PC-9 (cell line): ENCODE data around the gene CFAP61.

ENCODE experiments used
- EZH2 ChIP-seq: fragments of 200-600 bp; sonication (generic); IDR thresholded peaks from 2 replicates; pipeline ENCODE4 v1.8.0; 2017; ENCODE audit warnings: antibody characterized with exemption, low read depth
- TF ChIP-seq, protein P1 (sequence below): fragments of 200-600 bp; sonication (generic); conservative IDR thresholded peaks from 2 replicates; pipeline ENCODE4 v1.6.1; 2017; ENCODE audit warnings: mixed run types, antibody characterized with exemption, mild to moderate bottlenecking, moderate library complexity

DNA sequence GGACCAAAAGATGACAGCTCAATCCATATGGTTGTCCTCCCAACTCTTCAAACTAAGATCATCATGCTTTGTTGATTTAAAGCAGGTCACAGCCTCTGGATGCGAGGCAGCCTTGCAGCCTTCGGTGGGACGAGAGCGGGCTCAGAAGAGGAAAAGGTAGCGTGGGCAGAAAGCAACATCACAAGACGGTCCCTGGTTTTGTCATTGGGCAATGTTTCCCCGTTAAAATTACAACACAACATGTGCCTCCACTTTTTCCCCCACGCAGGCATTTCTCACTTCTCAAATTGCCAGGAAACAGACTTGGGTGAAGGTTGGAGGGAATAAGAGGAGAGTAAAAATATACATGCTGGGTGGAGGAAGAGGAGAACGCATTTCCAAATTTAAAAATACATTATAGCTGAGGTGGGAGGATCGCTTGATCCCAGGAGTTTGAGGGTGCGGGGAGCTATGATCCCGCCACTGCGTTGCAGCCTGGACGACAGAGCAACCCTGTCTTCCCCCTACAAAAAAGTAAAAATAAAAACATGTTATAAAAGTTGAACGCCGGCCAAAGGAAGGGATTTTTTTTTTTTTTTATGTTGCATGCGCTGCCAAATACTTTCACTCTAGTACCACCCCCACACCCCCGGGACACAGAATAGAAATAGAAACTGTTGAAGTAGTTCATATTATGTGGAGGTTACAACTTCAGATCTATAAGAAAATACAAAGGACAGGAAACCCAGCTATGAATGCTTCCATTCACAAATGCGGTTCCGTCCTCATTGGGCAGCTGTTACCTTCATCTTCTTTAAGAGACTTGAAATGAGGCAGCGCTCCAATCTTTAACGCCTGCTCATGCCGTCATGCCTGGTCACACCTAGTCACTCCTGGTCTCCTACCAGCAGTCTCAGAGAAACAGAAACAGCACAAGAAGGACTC is 49.0 kb upstream of the CFAP61 start:
- TF ChIP-seq, protein P1, sequence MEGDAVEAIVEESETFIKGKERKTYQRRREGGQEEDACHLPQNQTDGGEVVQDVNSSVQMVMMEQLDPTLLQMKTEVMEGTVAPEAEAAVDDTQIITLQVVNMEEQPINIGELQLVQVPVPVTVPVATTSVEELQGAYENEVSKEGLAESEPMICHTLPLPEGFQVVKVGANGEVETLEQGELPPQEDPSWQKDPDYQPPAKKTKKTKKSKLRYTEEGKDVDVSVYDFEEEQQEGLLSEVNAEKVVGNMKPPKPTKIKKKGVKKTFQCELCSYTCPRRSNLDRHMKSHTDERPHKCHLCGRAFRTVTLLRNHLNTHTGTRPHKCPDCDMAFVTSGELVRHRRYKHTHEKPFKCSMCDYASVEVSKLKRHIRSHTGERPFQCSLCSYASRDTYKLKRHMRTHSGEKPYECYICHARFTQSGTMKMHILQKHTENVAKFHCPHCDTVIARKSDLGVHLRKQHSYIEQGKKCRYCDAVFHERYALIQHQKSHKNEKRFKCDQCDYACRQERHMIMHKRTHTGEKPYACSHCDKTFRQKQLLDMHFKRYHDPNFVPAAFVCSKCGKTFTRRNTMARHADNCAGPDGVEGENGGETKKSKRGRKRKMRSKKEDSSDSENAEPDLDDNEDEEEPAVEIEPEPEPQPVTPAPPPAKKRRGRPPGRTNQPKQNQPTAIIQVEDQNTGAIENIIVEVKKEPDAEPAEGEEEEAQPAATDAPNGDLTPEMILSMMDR = no peak
- no peak for TF ChIP-seq EZH2
